GM19463 (cell line): Measurements from ENCODE around the gene ZNF12.
"Not testable (repeated sequence)": the region's sequence is repeated elsewhere in the genome, so short reads cannot be mapped to it uniquely, and the experiment has no call there.

Experiments
- ATAC-seq: cut with Tn5 transposase; IDR thresholded peaks from one replicate; pipeline ENCODE4 v1.9.1; 2021; ENCODE audit warnings: mild to moderate bottlenecking, moderate library complexity; ENCODE audit not compliant: unreplicated experiment

Gene ZNF12

GRCh38 chr7:6691609-6692106, 15.1 kb downstream of the ZNF12 start:
- ATAC-seq, result no peak

- no peak for ATAC-seq
Observed at GRCh38 chr7:6691103-6691502, 15.6 kb downstream of the ZNF12 start.

- ATAC-seq, result no peak
Observed at GRCh38 chr7:6680146-6680545, 26.6 kb downstream of the ZNF12 start.

- ATAC-seq, result no peak
Observed at GRCh38 chr7:6675807-6676405, 30.8 kb downstream of the ZNF12 start.

GRCh38 chr7:6670851-6671250, 35.9 kb downstream of the ZNF12 start:
- ATAC-seq, result not testable (repeated sequence)

- ATAC-seq, result no peak
Observed at GRCh38 chr7:6658618-6659345, 48.0 kb downstream of the ZNF12 start.

GRCh38 chr7:6656413-6656812, 50.3 kb downstream of the ZNF12 start:
- no peak for ATAC-seq

- no peak for ATAC-seq
Observed at GRCh38 chr7:6655636-6656385, 50.9 kb downstream of the ZNF12 start.

GRCh38 chr7:6654842-6655610, 51.7 kb downstream of the ZNF12 start:
- ATAC-seq, result no peak

- ATAC-seq, result no peak
Observed at GRCh38 chr7:6654113-6654841, 52.5 kb downstream of the ZNF12 start.

GRCh38 chr7:6653071-6654003, 53.4 kb downstream of the ZNF12 start:
- no peak for ATAC-seq

GRCh38 chr7:6652446-6653011, 54.2 kb downstream of the ZNF12 start:
- ATAC-seq, result no peak

- ATAC-seq, result no peak
Observed at GRCh38 chr7:6651851-6652445, 54.8 kb downstream of the ZNF12 start.

GRCh38 chr7:6650521-6651011, 56.2 kb downstream of the ZNF12 start:
- ATAC-seq, result no peak

GRCh38 chr7:6650086-6650485, 56.7 kb downstream of the ZNF12 start:
- no peak for ATAC-seq

GRCh38 chr7:6649241-6649961, 57.3 kb downstream of the ZNF12 start:
- no peak for ATAC-seq

GRCh38 chr7:6648815-6649104, 58.0 kb downstream of the ZNF12 start:
- ATAC-seq, result no peak
